Lower leg skin (tissue), 4 donors: ENCODE data around the gene SCAPER. TPM values are rescaled to one million over a fixed set of nuclear protein-coding genes. Genes with fewer than 3 reads are reported as not detected.

ENCODE experiments used
- DNase-seq, 2 donors: peaks; one replicate each; pipeline ENCODE4 v3.0.0-alpha.2; 2019; ENCODE audit warnings: low spot score in 2 of 2
- H3K4me3 ChIP-seq: fragments of 200-600 bp; sonication (generic); 2 replicates; pipeline ENCODE4 v1.5.1; 2017; ENCODE audit warnings: mild to moderate bottlenecking, low read depth; ENCODE audit not compliant: poor library complexity, severe bottlenecking
- POLR2A ChIP-seq, 2 donors: fragments of 450-650 bp; IDR thresholded peaks; one replicate each; pipeline ENCODE4 v1.6.1; 2016 to 2017; ENCODE audit warnings: antibody characterized with exemption in 2 of 2, mild to moderate bottlenecking in 1 of 2, moderate library complexity in 1 of 2
- WGBS, 2 donors: methylation state at CpG; one replicate each; pipeline ENCODE4 v1.1.5; 2018; 5-methylcytosine and 5-hydroxymethylcytosine counted together
- intact Hi-C: fragments of 100-400 bp; cut with DNase I; formaldehyde crosslinking; loops from one replicate; pipeline ENCODE4 v1.15.0; 2023; ENCODE audit warnings: low total_unique reads
- total RNA-seq, 4 donors: library from RNA; depleted of rRNA; stranded (reverse); fragments of >200 nt; gene quantifications; one replicate each; pipeline ENCODE4 v1.1.0, GENCODE V29; 2016
- TF ChIP-seq, protein P1 (sequence below), 3 donors: fragments of 450-650 bp; IDR thresholded peaks; one replicate each; pipeline ENCODE4 v1.5.1; 2016; ENCODE audit warnings: antibody characterized with exemption in 3 of 3, mild to moderate bottlenecking in 3 of 3, moderate library complexity in 2 of 3

The SCAPER gene
- total RNA-seq, 4 donors from 2014 or later, result 23.8 to 63.2 (median 32.9) TPM

DNA sequence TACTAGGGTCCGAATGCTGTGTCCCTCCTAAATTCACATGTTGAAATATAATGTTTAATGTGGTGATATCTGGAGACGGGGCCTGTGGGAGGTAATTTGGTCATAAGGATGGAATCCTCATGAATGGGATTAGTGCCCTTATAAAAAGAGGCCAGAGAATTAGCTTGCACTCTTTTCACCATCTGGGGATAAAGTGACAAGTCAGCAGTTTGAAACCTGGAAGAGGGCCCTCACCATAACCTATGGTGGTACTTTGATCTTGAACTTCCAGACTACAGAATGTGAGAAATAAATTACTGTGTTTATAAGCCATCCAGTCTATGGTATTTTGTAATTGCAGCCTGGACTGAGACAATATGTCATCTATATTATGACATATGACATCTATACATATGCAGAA is 436.4 kb downstream of the SCAPER start:
- intact Hi-C loops, result no loop called here
- TF ChIP-seq POLR2A (IDR thresholded peaks at IDR 0.05), result no peak
- TF ChIP-seq, protein P1, sequence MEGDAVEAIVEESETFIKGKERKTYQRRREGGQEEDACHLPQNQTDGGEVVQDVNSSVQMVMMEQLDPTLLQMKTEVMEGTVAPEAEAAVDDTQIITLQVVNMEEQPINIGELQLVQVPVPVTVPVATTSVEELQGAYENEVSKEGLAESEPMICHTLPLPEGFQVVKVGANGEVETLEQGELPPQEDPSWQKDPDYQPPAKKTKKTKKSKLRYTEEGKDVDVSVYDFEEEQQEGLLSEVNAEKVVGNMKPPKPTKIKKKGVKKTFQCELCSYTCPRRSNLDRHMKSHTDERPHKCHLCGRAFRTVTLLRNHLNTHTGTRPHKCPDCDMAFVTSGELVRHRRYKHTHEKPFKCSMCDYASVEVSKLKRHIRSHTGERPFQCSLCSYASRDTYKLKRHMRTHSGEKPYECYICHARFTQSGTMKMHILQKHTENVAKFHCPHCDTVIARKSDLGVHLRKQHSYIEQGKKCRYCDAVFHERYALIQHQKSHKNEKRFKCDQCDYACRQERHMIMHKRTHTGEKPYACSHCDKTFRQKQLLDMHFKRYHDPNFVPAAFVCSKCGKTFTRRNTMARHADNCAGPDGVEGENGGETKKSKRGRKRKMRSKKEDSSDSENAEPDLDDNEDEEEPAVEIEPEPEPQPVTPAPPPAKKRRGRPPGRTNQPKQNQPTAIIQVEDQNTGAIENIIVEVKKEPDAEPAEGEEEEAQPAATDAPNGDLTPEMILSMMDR (IDR thresholded peaks at IDR 0.05), result no peak
- DNase-seq, result no peak
- WGBS, 2 donors, result 92 to 95% methylated on average over 2 of the region's 2 CpGs
- no peak overlapping the region for H3K4me3 ChIP-seq

DNA sequence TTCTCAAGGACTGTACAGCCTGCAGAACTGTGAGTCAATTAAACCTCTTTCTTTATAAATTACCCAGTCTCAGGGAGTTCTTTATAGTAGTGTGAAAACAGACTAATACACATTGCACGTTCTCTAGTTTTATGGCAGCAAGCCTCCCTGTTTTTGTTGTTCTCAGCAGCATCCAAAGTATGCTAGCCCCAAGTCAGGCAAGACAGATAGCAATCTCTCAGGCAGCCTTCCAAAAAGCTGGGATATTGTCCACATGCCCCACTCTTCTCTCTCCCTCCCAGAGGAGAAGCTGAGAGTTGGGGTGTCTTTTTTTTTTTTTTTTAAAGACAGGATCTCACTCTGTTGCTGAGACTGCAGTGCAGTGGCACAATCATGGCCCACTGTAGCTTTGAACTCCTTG is 438.0 kb downstream of the SCAPER start:
- intact Hi-C loops, result no loop called here
- no peak for DNase-seq
- 44 to 68% methylated on average over 1 of the region's 1 CpG for WGBS, 2 donors
- TF ChIP-seq, protein P1 (IDR thresholded peaks at IDR 0.05), result no peak
- TF ChIP-seq POLR2A (IDR thresholded peaks at IDR 0.05), result no peak
- H3K4me3 ChIP-seq, result no peak overlapping the region

DNA sequence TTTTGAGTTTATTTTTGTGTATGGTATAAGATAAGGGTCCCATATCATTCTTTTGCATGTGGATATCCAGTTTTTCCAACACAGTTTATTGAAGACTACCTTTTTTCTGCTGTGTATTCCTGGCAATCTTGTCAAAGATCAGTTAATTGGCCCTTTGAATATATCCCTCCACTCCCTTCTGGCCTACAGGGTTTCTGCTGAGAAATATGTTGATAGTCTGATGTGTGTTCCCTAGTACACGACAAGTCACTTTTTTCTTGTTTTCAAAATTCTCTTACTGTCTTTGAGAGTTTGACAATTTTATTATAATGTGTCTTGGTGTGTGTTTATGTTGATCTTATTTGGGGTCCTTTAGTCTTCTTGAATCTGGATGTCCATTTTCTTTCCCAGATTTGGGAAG is 439.4 kb downstream of the SCAPER start:
- TF ChIP-seq, protein P1 (IDR thresholded peaks at IDR 0.05), result no peak
- no peak for TF ChIP-seq POLR2A (IDR thresholded peaks at IDR 0.05)
- DNase-seq, result no peak
- no peak overlapping the region for H3K4me3 ChIP-seq
- intact Hi-C loops, result no loop called here
- 94 to 97% methylated on average over 1 of the region's 1 CpG for WGBS, 2 donors

DNA sequence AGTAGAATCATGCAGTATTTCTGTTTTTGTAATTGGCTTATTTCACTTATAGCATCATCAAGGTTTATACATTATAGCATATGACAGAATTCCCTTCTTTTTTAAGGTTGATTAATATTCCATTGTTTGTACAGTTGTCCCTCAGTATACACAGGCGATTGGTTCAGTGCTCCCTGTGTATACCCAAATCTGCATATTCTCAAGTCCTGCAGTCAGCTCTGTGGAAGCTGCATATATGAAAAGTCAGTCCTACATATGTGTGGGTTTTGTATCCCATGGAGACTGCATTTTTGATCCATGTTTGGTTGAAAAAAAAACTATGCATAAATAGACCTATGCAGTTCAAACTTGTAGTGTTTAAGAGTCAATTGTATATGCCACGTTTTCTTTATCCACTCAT is 440.9 kb downstream of the SCAPER start:
- intact Hi-C loops, result no loop called here
- WGBS, 2 donors, result 91 to 94% methylated on average over 2 of the region's 2 CpGs
- no peak overlapping the region for H3K4me3 ChIP-seq
- TF ChIP-seq, protein P1 (IDR thresholded peaks at IDR 0.05), result no peak
- no peak for TF ChIP-seq POLR2A (IDR thresholded peaks at IDR 0.05)
- no peak for DNase-seq

DNA sequence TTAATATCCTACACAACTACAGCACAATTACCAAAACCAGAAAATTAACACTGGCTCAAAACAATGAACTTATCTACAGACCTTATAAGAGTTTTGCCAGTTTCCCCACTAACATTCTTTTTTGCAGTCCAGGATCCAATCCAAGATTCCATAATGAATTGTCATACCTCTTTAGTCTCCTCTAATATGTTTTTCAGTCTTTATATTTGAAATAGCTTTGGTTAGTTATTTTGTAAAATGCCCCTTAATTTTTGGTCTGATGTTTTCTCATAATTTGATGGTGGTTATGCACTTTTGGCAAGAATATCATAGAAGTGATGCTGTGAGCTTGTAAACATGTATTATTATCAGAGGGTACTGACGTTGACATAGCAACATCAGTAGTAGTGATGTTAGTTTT is 444.3 kb downstream of the SCAPER start:
- TF ChIP-seq, protein P1 (IDR thresholded peaks at IDR 0.05), result no peak
- TF ChIP-seq POLR2A (IDR thresholded peaks at IDR 0.05), result no peak
- no peak overlapping the region for H3K4me3 ChIP-seq
- intact Hi-C loops, result no loop called here
- DNase-seq, result no peak
- WGBS, 2 donors, result 94 to 98% methylated on average over 1 of the region's 1 CpG

DNA sequence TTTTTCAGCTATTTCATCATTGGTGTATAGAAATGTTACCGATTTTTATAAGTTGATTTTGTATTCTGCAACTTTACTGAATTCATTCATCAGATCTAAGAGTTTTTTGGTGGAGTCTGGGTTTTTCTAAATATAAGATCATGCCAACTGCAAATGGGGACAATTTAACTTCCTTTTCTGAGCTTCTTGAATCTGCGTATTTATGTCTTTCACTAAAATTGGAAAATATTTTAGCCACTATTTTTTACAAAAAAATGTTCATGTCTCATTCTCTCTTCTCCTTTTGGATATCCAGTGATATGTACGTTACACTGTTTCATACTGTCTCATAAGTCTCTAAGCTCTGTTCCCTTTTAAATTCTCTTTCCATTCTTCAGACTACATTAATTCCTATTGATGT is 444.8 kb downstream of the SCAPER start:
- TF ChIP-seq, protein P1 (IDR thresholded peaks at IDR 0.05), result no peak
- no peak for TF ChIP-seq POLR2A (IDR thresholded peaks at IDR 0.05)
- intact Hi-C loops, result no loop called here
- no peak for DNase-seq
- 96 to 99% methylated on average over 3 of the region's 3 CpGs for WGBS, 2 donors
- H3K4me3 ChIP-seq, result no peak overlapping the region
